A549 (cell line): ENCODE data around the gene FAF1. TPM values are rescaled to one million over a fixed set of nuclear protein-coding genes. Genes with fewer than 3 reads are reported as not detected.

Experiments
- ATAC-seq, 2 experiments: fragments of 200-7000 bp in 1 of 2; fragments of >200 bp in 1 of 2; cut with Nextera tagmentation in 1 of 2; cut with Tn5 transposase in 1 of 2; 3 replicates each; pipeline versions ENCODE4 v1.8.0 to v1.9.1; 2018 to 2020; ENCODE audit warnings: mild to moderate bottlenecking in 1 of 2, moderate library complexity in 1 of 2
- CTCF ChIA-PET: fragments of 300-600 bp; sonication (Branson Sonifier 250); formaldehyde crosslinking; extraction: SDS; loops from one replicate; lab custom pipeline; 2021; ENCODE audit warnings: antibody characterized with exemption, inconsistent platforms; lab: Yijun Ruan, JAX
- POLR2A ChIA-PET: fragments of 350-600 bp; formaldehyde crosslinking; extraction: SDS; loops from one replicate; lab custom pipeline; 2021; ENCODE audit warnings: antibody characterized with exemption, inconsistent platforms; lab: Yijun Ruan, JAX
- DNase-seq, 2 experiments: peaks; one replicate each; pipeline versions ENCODE4 v3.0.0 to v3.0.0-alpha.2; 2011 to 2016; ENCODE audit warnings: low read depth in 1 of 2, low spot score in 1 of 2
- FAIRE-seq: peaks from 2 replicates; lab custom pipeline; 2011; peaks lifted over from hg19 to GRCh38; lab: Jason Lieb, UNC
- H3K27ac ChIP-seq, 2 experiments: fragments of >200 bp; sonication (Bioruptor Twin); formaldehyde crosslinking; 3 replicates each; pipeline ENCODE4 v1.5.1; 2016 to 2017
- H3K4me1 ChIP-seq: fragments of >200 bp; sonication (Bioruptor Twin); formaldehyde crosslinking; 3 replicates; pipeline ENCODE4 v1.6.1; 2016
- H3K4me2 ChIP-seq: fragments of >200 bp; sonication (Bioruptor Twin); formaldehyde crosslinking; 3 replicates; pipeline ENCODE4 v1.6.1; 2016
- H3K4me3 ChIP-seq: fragments of >200 bp; sonication (Bioruptor Twin); formaldehyde crosslinking; 3 replicates; pipeline ENCODE4 v1.5.1; 2016
- H3K9me3 ChIP-seq: fragments of >200 bp; sonication (Bioruptor Twin); formaldehyde crosslinking; 3 replicates; pipeline ENCODE4 v1.6.1; 2016
- CBX2 ChIP-seq: fragments of 200-600 bp; sonication (generic); IDR thresholded peaks from 2 replicates; pipeline ENCODE4 v1.6.1; 2016; ENCODE audit warnings: low read depth, mild to moderate bottlenecking, borderline replicate concordance
- CBX8 ChIP-seq: fragments of 200-600 bp; sonication (generic); IDR thresholded peaks from 2 replicates; pipeline ENCODE4 v1.6.1; 2016
- CEBPB ChIP-seq, 2 experiments: fragments of >200 bp in 1 of 2; sonication (Bioruptor Twin) in 1 of 2; formaldehyde crosslinking in 1 of 2; IDR thresholded peaks; 2 replicates each; pipeline ENCODE4 v1.6.1; 2012 to 2016
- CTCF ChIP-seq: fragments of >200 bp; sonication (Bioruptor Twin); formaldehyde crosslinking; IDR thresholded peaks from 3 replicates; pipeline ENCODE4 v1.5.1; 2016
- ESRRA ChIP-seq: fragments of 150-350 bp; IDR thresholded peaks from 2 replicates; pipeline ENCODE4 v1.6.1; 2014; ENCODE audit warnings: mild to moderate bottlenecking, low read length, borderline replicate concordance
- FOSL2 ChIP-seq, 2 experiments: fragments of 450-650 bp in 1 of 2; fragments of >200 bp in 1 of 2; sonication (Bioruptor Twin) in 1 of 2; formaldehyde crosslinking; IDR thresholded peaks; 2 replicates each; pipeline versions ENCODE4 v1.5.0 to v1.6.1; 2016 to 2020; ENCODE audit warnings: mild to moderate bottlenecking in 1 of 2, moderate library complexity in 1 of 2
- FOXS1 ChIP-seq: fragments of 250-450 bp; sonication (Bioruptor Pico); IDR thresholded peaks from 2 replicates; pipeline ENCODE4 v1.5.0; 2020; ENCODE audit warnings: mild to moderate bottlenecking, moderate library complexity
- HDAC2 ChIP-seq: fragments of 200-600 bp; sonication (generic); IDR thresholded peaks from 2 replicates; pipeline ENCODE4 v1.6.1; 2016
- HES2 ChIP-seq: fragments of >200 bp; sonication (Bioruptor Twin); formaldehyde crosslinking; IDR thresholded peaks from 2 replicates; pipeline ENCODE4 v1.6.1; 2016
- HMGXB4 ChIP-seq: fragments of 250-450 bp; sonication (Bioruptor Pico); IDR thresholded peaks from 2 replicates; pipeline ENCODE4 v1.5.0; 2021; ENCODE audit warnings: mild to moderate bottlenecking, moderate library complexity, borderline replicate concordance
- HOXB5 ChIP-seq: fragments of 250-450 bp; sonication (Bioruptor Pico); IDR thresholded peaks from 2 replicates; pipeline ENCODE4 v1.5.0; 2020; ENCODE audit warnings: mild to moderate bottlenecking, moderate library complexity
- JUN ChIP-seq, 2 experiments: fragments of >200 bp; sonication (Bioruptor Twin); formaldehyde crosslinking; IDR thresholded peaks; 2 replicates in 1 of 2; 3 replicates in 1 of 2; pipeline ENCODE4 v1.6.1; 2016 to 2017
- NFE2L2 ChIP-seq: fragments of 150-350 bp; conservative IDR thresholded peaks from 2 replicates; pipeline ENCODE4 v1.6.1; 2014; ENCODE audit warnings: low read length
- NR3C1 ChIP-seq: fragments of >200 bp; sonication (Bioruptor Twin); formaldehyde crosslinking; IDR thresholded peaks from 3 replicates; pipeline ENCODE4 v1.6.1; 2017
- PBX3 ChIP-seq: IDR thresholded peaks from 2 replicates; pipeline ENCODE4 v1.6.1; 2012
- PHF8 ChIP-seq: fragments of 200-600 bp; sonication (generic); IDR thresholded peaks from 2 replicates; pipeline ENCODE4 v1.6.1; 2016; ENCODE audit warnings: low read depth, mild to moderate bottlenecking, antibody characterized with exemption, moderate library complexity, borderline replicate concordance
- POLR2A ChIP-seq: IDR thresholded peaks from 2 replicates; pipeline ENCODE4 v1.6.1; 2012; ENCODE audit warnings: mild to moderate bottlenecking, low read length
- RAD21 ChIP-seq, 2 experiments: fragments of >200 bp in 1 of 2; sonication (Bioruptor Twin) in 1 of 2; formaldehyde crosslinking in 1 of 2; IDR thresholded peaks in 1 of 2; conservative IDR thresholded peaks in 1 of 2; 2 replicates in 1 of 2; 3 replicates in 1 of 2; pipeline ENCODE4 v1.6.1; 2012 to 2018; ENCODE audit warnings: inconsistent platforms in 1 of 2
- REST ChIP-seq: fragments of 200-600 bp; sonication (generic); IDR thresholded peaks from 2 replicates; pipeline ENCODE4 v1.6.1; 2016; ENCODE audit warnings: antibody characterized with exemption, mild to moderate bottlenecking, moderate library complexity
- SMC3 ChIP-seq: fragments of >200 bp; sonication (Bioruptor Twin); formaldehyde crosslinking; IDR thresholded peaks from 3 replicates; pipeline ENCODE4 v1.6.1; 2018; ENCODE audit warnings: inconsistent platforms
- TP53 ChIP-seq: fragments of 250-450 bp; sonication (Bioruptor Pico); IDR thresholded peaks from 2 replicates; pipeline ENCODE4 v1.5.0; 2021; ENCODE audit warnings: mild to moderate bottlenecking, moderate library complexity
- ZFP36 ChIP-seq: fragments of 450-650 bp; IDR thresholded peaks from 2 replicates; pipeline ENCODE4 v1.6.1; 2014; ENCODE audit warnings: borderline replicate concordance; ENCODE audit not compliant: partially characterized antibody
- ZSCAN20 ChIP-seq: fragments of 250-450 bp; sonication (Bioruptor Pico); IDR thresholded peaks from 2 replicates; pipeline ENCODE4 v1.8.0; 2022; ENCODE audit warnings: mild to moderate bottlenecking, moderate library complexity
- WGBS: methylation state at CpG from one replicate; pipeline ENCODE4 v1.1.6; 2017; ENCODE audit errors: missing lambda C conversion rate; 5-methylcytosine and 5-hydroxymethylcytosine counted together
- polyA plus RNA-seq, 4 experiments: library from polyadenylated mRNA; depleted of rRNA in 3 of 4; stranded (reverse); fragments of >200 nt; fragmentation: RNase III in 1 of 4; extraction: RNeasy Plus Mini Kit Qiagen cat#74134 plus additional on column Dnase treatment in 1 of 4; gene quantifications; 2 replicates in 3 of 4; 3 replicates in 1 of 4; pipeline ENCODE4 v1.2.3, GENCODE V29; 2011 to 2017

Gene FAF1
- polyA plus RNA-seq, 2 of the 4 experiments (the other 2 are of a cell fraction), result 31.7 to 46.2 TPM

- DNase-seq (peak in 1 of 2 experiments; percentile 65), FAIRE-seq (no peak), ATAC-seq (no peak)
- H3K4me2 ChIP-seq, result peak overlapping the region; percentile 84
- H3K4me1 ChIP-seq, result peaks cover 5% of the 10 kb centered on the region; the same call in 2 of the 3 replicates
- CTCF ChIA-PET, result interaction anchor here (1.0 to 1.1 kb wide), 2 partner anchors 11 to 215 kb away, joined by 3 to 4 read pairs; no protein-coding TSS in a partner anchor
- no peaks in the 10 kb centered on the region for H3K9me3 ChIP-seq
- H3K27ac ChIP-seq, result peak overlapping the region; percentile 95 to 99
- POLR2A ChIA-PET, result no interaction called here
- WGBS, result 1% methylated on average over 12 of the region's 13 CpGs
- TF ChIP-seq SMC3 (no peak), ZSCAN20 (no peak), HMGXB4 (CRISPR knock-in tag) (no peak), PHF8 (no peak), REST (no peak), TP53 (CRISPR knock-in tag) (no peak), NFE2L2 (no peak), FOSL2 (IDR thresholded peaks at IDR 0.05) (no peak), FOSL2 (CRISPR knock-in tag; IDR thresholded peaks at IDR 0.05) (no peak), HDAC2 (no peak), CBX2 (no peak)
- peak overlapping the region; percentile 41 for H3K4me3 ChIP-seq
Measured at GRCh38 chr1:50973875-50974617, 14.0 kb upstream of the FAF1 start.

- FAIRE-seq (no peak), ATAC-seq (no peak), DNase-seq (no peak)
- peak overlapping the region; percentile 95 to 99 for H3K27ac ChIP-seq
- ChIA-PET CTCF (interaction anchor here (1.0 to 1.5 kb wide), 2 partner anchors 9 to 216 kb away, joined by 3 to 4 read pairs; no protein-coding TSS in a partner anchor), POLR2A (no interaction called here)
- whole genome bisulfite sequencing, result 0% methylated on average over 1 of the region's 1 CpG
- H3K4me2 ChIP-seq, result peak overlapping the region; percentile 84
- H3K4me1 ChIP-seq, result peaks cover 5% of the 10 kb centered on the region; the same call in 2 of the 3 replicates
- no peaks in the 10 kb centered on the region for H3K9me3 ChIP-seq
- peak overlapping the region; percentile 41 for H3K4me3 ChIP-seq
- TF ChIP-seq POLR2A (no peak), ESRRA (no peak), RAD21 (conservative IDR thresholded peaks at IDR 0.05 in 1 of 2, IDR thresholded peaks at IDR 0.05 in 1 of 2) (no peak), TP53 (CRISPR knock-in tag) (no peak), REST (no peak), CTCF (no peak), JUN (IDR thresholded peaks at IDR 0.05) (no peak), CBX8 (no peak), HOXB5 (no peak), NR3C1 (no peak), FOSL2 (IDR thresholded peaks at IDR 0.05) (no peak), FOSL2 (CRISPR knock-in tag; IDR thresholded peaks at IDR 0.05) (no peak), PBX3 (no peak), ZFP36 (no peak), HES2 (no peak), FOXS1 (CRISPR knock-in tag) (no peak), CEBPB (IDR thresholded peaks at IDR 0.05) (no peak)
Measured at GRCh38 chr1:50973255-50973654, 13.2 kb upstream of the FAF1 start.
